Aorta (tissue), 5 donors: ENCODE data around the gene HMGN3. TPM values are rescaled to one million over a fixed set of nuclear protein-coding genes. Genes with fewer than 3 reads are reported as not detected.

Experiments
- ATAC-seq: fragments of 200-7000 bp; cut with Tn5 transposase; one replicate; pipeline ENCODE4 v1.9.1; 2022; ENCODE audit warnings: moderate library complexity; ENCODE audit not compliant: low FRiP score
- DNase-seq, 2 donors: peaks; one replicate each; pipeline ENCODE4 v3.0.0-alpha.2; 2020
- H3K27ac ChIP-seq, 2 donors: one replicate each; pipeline ENCODE4 v1.5.1; 2013; ENCODE audit warnings: low read length in 2 of 2, mild to moderate bottlenecking in 2 of 2, moderate library complexity in 2 of 2, control low read depth in 1 of 2, inconsistent platforms in 1 of 2, low read depth in 1 of 2
- H3K27me3 ChIP-seq, 2 donors: one replicate each; pipeline ENCODE4 v1.6.1; 2013; ENCODE audit warnings: control low read depth in 1 of 2, low read length in 1 of 2, mild to moderate bottlenecking in 1 of 2, moderate library complexity in 1 of 2; ENCODE audit not compliant: insufficient read depth in 2 of 2, control insufficient read depth in 1 of 2
- H3K36me3 ChIP-seq, 2 donors: one replicate each; pipeline ENCODE4 v1.6.1; 2013; ENCODE audit warnings: control low read depth in 1 of 2, low read length in 1 of 2, mild to moderate bottlenecking in 1 of 2; ENCODE audit not compliant: insufficient read depth in 2 of 2, control insufficient read depth in 1 of 2
- H3K4me1 ChIP-seq, 2 donors: one replicate each; pipeline ENCODE4 v1.6.1; 2013; ENCODE audit warnings: low read length in 2 of 2, control low read depth in 1 of 2, mild to moderate bottlenecking in 1 of 2, moderate library complexity in 1 of 2; ENCODE audit not compliant: insufficient read depth in 2 of 2, control insufficient read depth in 1 of 2
- H3K4me3 ChIP-seq, 2 donors: one replicate each; pipeline ENCODE4 v1.5.1; 2013; ENCODE audit warnings: low read length in 2 of 2, control low read depth in 1 of 2, mild to moderate bottlenecking in 1 of 2
- H3K9me3 ChIP-seq: one replicate; pipeline ENCODE4 v1.6.1; 2013; ENCODE audit warnings: mild to moderate bottlenecking, low read length; ENCODE audit not compliant: control insufficient read depth
- WGBS, 2 donors: extraction: QIAGEN DNeasy Blood & Tissue Kit; methylation state at CpG; one replicate each; pipeline ENCODE4 v1.1.7; 2013; 5-methylcytosine and 5-hydroxymethylcytosine counted together
- intact Hi-C, 2 donors: fragments of 100-400 bp; cut with DNase I; formaldehyde crosslinking; loops; one replicate each; pipeline versions ENCODE4 v1.14.2 to v1.15.0; 2022
- polyA plus RNA-seq, 2 donors: library from polyadenylated mRNA; stranded (reverse); fragments of 200-250 nt; gene quantifications; one replicate each; pipeline ENCODE4 v1.2.3, GENCODE V29; 2013
- total RNA-seq, 2 donors: library from RNA; stranded (reverse); fragmentation: NEBNext Ultra II Directional; extraction: Animal tissue kit (Norgen Biotek cat#: 25700); gene quantifications; one replicate each; pipeline ENCODE4 v1.2.1, GENCODE V29; 2021
- donor health status: healthy with polysubstance abuse.
- donor health status: Bipolar disorder and iron deficiency.
- donor health status: DM: no; HTN: no; CAD: no.
- donor health status: DM: no; HTN: no; CAD: no.
- donor health status: DM: yes; HTN: yes; CAD: no.

HMGN3 gene
- total and polyA plus RNA-seq, 4 donors = 41.0 to 131 (median 73.7) TPM

- H3K4me3 ChIP-seq = no peak overlapping the region
- no peaks in the 10 kb centered on the region for H3K36me3 ChIP-seq
- ATAC-seq (no peak), DNase-seq (no peak)
- H3K4me1 ChIP-seq = no peaks in the 10 kb centered on the region
- no peaks in the 10 kb centered on the region for H3K9me3 ChIP-seq
- no peaks in the 10 kb centered on the region for H3K27me3 ChIP-seq
- intact Hi-C loops = loop anchor here in 1 of 2 donors (5.0 kb wide), 2 partner anchors 307 to 1768 kb away; partner anchors contain the start of genes HTR1B and LCA5
- H3K27ac ChIP-seq = no peak overlapping the region
- 93 to 97% methylated on average over 2 of the region's 2 CpGs for WGBS, 2 donors
These were observed 4.3 kb downstream of the HMGN3 start for GRCh38 chr6:79230149-79230548.

GRCh38 chr6:79227445-79227844 is 7.0 kb downstream of the HMGN3 start:
- no peak for DNase-seq
- no peaks in the 10 kb centered on the region for H3K36me3 ChIP-seq
- H3K9me3 ChIP-seq = no peaks in the 10 kb centered on the region
- H3K27ac ChIP-seq = no peak overlapping the region
- 94 to 97% methylated on average over 1 of the region's 1 CpG for WGBS, 2 donors
- intact Hi-C loops = no loop called here
- no peaks in the 10 kb centered on the region for H3K27me3 ChIP-seq
- ATAC-seq = no peak
- no peak overlapping the region for H3K4me3 ChIP-seq
- H3K4me1 ChIP-seq = no peaks in the 10 kb centered on the region

GRCh38 chr6:79226660-79227059 is 7.8 kb downstream of the HMGN3 start:
- H3K4me1 ChIP-seq = no peaks in the 10 kb centered on the region
- no peaks in the 10 kb centered on the region for H3K36me3 ChIP-seq
- no peaks in the 10 kb centered on the region for H3K27me3 ChIP-seq
- intact Hi-C loops = no loop called here
- no peaks in the 10 kb centered on the region for H3K9me3 ChIP-seq
- no peak overlapping the region for H3K4me3 ChIP-seq
- ATAC-seq = no peak
- no peak for DNase-seq
- WGBS, 2 donors = 82 to 89% methylated on average over 3 of the region's 3 CpGs
- H3K27ac ChIP-seq = no peak overlapping the region

GRCh38 chr6:79225717-79226599 is 8.5 kb downstream of the HMGN3 start:
- 89 to 92% methylated on average over 4 of the region's 4 CpGs for WGBS, 2 donors
- DNase-seq = no peak
- H3K4me3 ChIP-seq = no peak overlapping the region

GRCh38 chr6:79223611-79224404 is 10.7 kb downstream of the HMGN3 start:
- Histone ChIP-seq H3K4me1 (no peaks in the 10 kb centered on the region), H3K9me3 (no peaks in the 10 kb centered on the region), H3K36me3 (no peaks in the 10 kb centered on the region), H3K27ac (no peak overlapping the region), H3K4me3 (no peak overlapping the region), H3K27me3 (no peaks in the 10 kb centered on the region)
- DNase-seq (no peak), ATAC-seq (no peak)
- intact Hi-C loops = no loop called here
- 92 to 96% methylated on average over 3 of the region's 3 CpGs for WGBS, 2 donors

More at GRCh38 chr6:79225717-79226599, 8.5 kb downstream of the HMGN3 start:
- no peaks in the 10 kb centered on the region for H3K36me3 ChIP-seq
- intact Hi-C loops = no loop called here
- H3K4me1 ChIP-seq = no peaks in the 10 kb centered on the region
- no peak for ATAC-seq
- no peaks in the 10 kb centered on the region for H3K27me3 ChIP-seq
- H3K9me3 ChIP-seq = no peaks in the 10 kb centered on the region
- H3K27ac ChIP-seq = no peak overlapping the region

GRCh38 chr6:79215213-79215824 is 19.2 kb downstream of the HMGN3 start:
- Histone ChIP-seq H3K27me3 (no peaks in the 10 kb centered on the region), H3K4me3 (no peak overlapping the region), H3K9me3 (no peaks in the 10 kb centered on the region), H3K4me1 (no peaks in the 10 kb centered on the region), H3K36me3 (no peaks in the 10 kb centered on the region), H3K27ac (no peak overlapping the region)
- ATAC-seq (no peak), DNase-seq (peak in 1 of 2 donors; percentile 38)
- WGBS, 2 donors = 40 to 50% methylated on average over 3 of the region's 3 CpGs
- intact Hi-C loops = no loop called here

GRCh38 chr6:79212859-79213258 is 21.6 kb downstream of the HMGN3 start:
- no peaks in the 10 kb centered on the region for H3K27me3 ChIP-seq
- no peak overlapping the region for H3K4me3 ChIP-seq
- intact Hi-C loops = no loop called here
- no peaks in the 10 kb centered on the region for H3K36me3 ChIP-seq
- WGBS, 2 donors = 95 to 96% methylated on average over 2 of the region's 2 CpGs
- no peak overlapping the region for H3K27ac ChIP-seq
- no peak for ATAC-seq
- H3K9me3 ChIP-seq = no peaks in the 10 kb centered on the region
- no peaks in the 10 kb centered on the region for H3K4me1 ChIP-seq
- no peak for DNase-seq

GRCh38 chr6:79208816-79209215 is 25.7 kb downstream of the HMGN3 start:
- H3K36me3 ChIP-seq = no peaks in the 10 kb centered on the region
- intact Hi-C loops = no loop called here
- H3K4me3 ChIP-seq = no peak overlapping the region
- H3K27ac ChIP-seq = no peak overlapping the region
- no peak for DNase-seq
- no peaks in the 10 kb centered on the region for H3K9me3 ChIP-seq
- H3K4me1 ChIP-seq = no peaks in the 10 kb centered on the region
- no peak for ATAC-seq
- no peaks in the 10 kb centered on the region for H3K27me3 ChIP-seq
